Activated CD4-positive, alpha-beta T cell treated with anti-CD3 and anti-CD28 coated beads, Interleukin-2, amount 50 U/mL, for 1 hour (primary cell): ENCODE measurements around the gene PHOX2B.

Source experiments
- DNase-seq: peaks from one replicate; pipeline ENCODE4 v3.0.0-alpha.2; 2020

PHOX2B gene

GRCh38 chr4:41709844-41710481, 38.6 kb downstream of the PHOX2B start:
- DNase-seq, result no peak

GRCh38 chr4:41703785-41704184, 44.7 kb downstream of the PHOX2B start:
- no peak for DNase-seq

- no peak for DNase-seq
Measured at GRCh38 chr4:41702770-41703169, 45.8 kb downstream of the PHOX2B start.

GRCh38 chr4:41701983-41702382, 46.5 kb downstream of the PHOX2B start:
- no peak for DNase-seq

GRCh38 chr4:41696763-41697162, 51.8 kb downstream of the PHOX2B start:
- DNase-seq, result no peak

- no peak for DNase-seq
Measured at GRCh38 chr4:41696131-41696530, 52.4 kb downstream of the PHOX2B start.
